Measurements from ENCODE around the gene CHD9.

- no peak for TF ChIP-seq POLR2A (IDR thresholded peaks at IDR 0.05)
- TF ChIP-seq CTCF (IDR thresholded peaks at IDR 0.05), result no peak
These were observed 266.2 kb downstream of the CHD9 start for GRCh38 chr16:53320992-53321391.
